Fibroblast of lung (primary cell): ENCODE data around the gene IGFBP1. TPM values are rescaled to one million over a fixed set of nuclear protein-coding genes. Genes with fewer than 3 reads are reported as not detected.

Experiments
- DNase-seq, 2 donors: peaks; one replicate each; pipeline versions ENCODE4 v3.0.0 to v3.0.0-alpha.2; 2010; ENCODE audit warnings: low read depth in 2 of 2
- H2AFZ ChIP-seq: 2 replicates; pipeline ENCODE4 v1.5.1; 2012; ENCODE audit warnings: low read length, control low read depth, inconsistent platforms
- H3K27ac ChIP-seq: 2 replicates; pipeline ENCODE4 v1.5.1; 2011; ENCODE audit warnings: low read length, control low read depth; ENCODE audit not compliant: insufficient read depth
- H3K27me3 ChIP-seq: 2 replicates; pipeline ENCODE4 v1.5.1; 2011; ENCODE audit warnings: mild to moderate bottlenecking, low read length; ENCODE audit not compliant: control insufficient read depth, insufficient read depth
- H3K36me3 ChIP-seq: 2 replicates; pipeline ENCODE4 v1.5.1; 2011; ENCODE audit warnings: low read length; ENCODE audit not compliant: control insufficient read depth, insufficient read depth
- H3K4me1 ChIP-seq: 2 replicates; pipeline ENCODE4 v1.5.1; 2011; ENCODE audit warnings: low read length; ENCODE audit not compliant: control insufficient read depth, insufficient read depth; ENCODE audit errors: extremely low read depth
- H3K4me2 ChIP-seq: 2 replicates; pipeline ENCODE4 v1.5.1; 2011; ENCODE audit warnings: low read length, control low read depth; ENCODE audit not compliant: insufficient read depth; ENCODE audit errors: extremely low read depth
- H3K4me3 ChIP-seq, 4 experiments: fragments of 200-600 bp in 1 of 4; sonication (generic) in 1 of 4; replicated peaks in 1 of 4; 2 replicates each; pipeline ENCODE4 v1.5.1; 2011 to 2016; ENCODE audit warnings: low read length in 4 of 4, low read depth in 3 of 4, mild to moderate bottlenecking in 3 of 4, control low read depth in 2 of 4, inconsistent platforms in 1 of 4, mixed read lengths in 1 of 4; ENCODE audit not compliant: insufficient read depth in 1 of 4; ENCODE audit errors: control extremely low read depth in 1 of 4
- H3K79me2 ChIP-seq: 2 replicates; pipeline ENCODE4 v1.5.1; 2012; ENCODE audit warnings: mild to moderate bottlenecking, low read length, inconsistent platforms; ENCODE audit not compliant: control insufficient read depth, insufficient read depth
- H3K9ac ChIP-seq: 2 replicates; pipeline ENCODE4 v1.5.1; 2011; ENCODE audit warnings: mild to moderate bottlenecking, low read length, control low read depth; ENCODE audit not compliant: insufficient read depth
- H3K9me3 ChIP-seq: 2 replicates; pipeline ENCODE4 v1.5.1; 2012; ENCODE audit warnings: low read depth, low read length; ENCODE audit not compliant: control insufficient read depth, insufficient read depth
- H4K20me1 ChIP-seq: 2 replicates; pipeline ENCODE4 v1.5.1; 2011; ENCODE audit warnings: low read length; ENCODE audit not compliant: control insufficient read depth, insufficient read depth; ENCODE audit errors: extremely low read depth
- CTCF ChIP-seq, 2 donors: IDR thresholded peaks in 1 of 2; conservative IDR thresholded peaks in 1 of 2; 1 replicate in 1 of 2; 2 replicates in 1 of 2; pipeline ENCODE4 v1.5.1; 2011 to 2012; ENCODE audit warnings: low read length in 2 of 2, control low read depth in 1 of 2, inconsistent platforms in 1 of 2, low read depth in 1 of 2, mild to moderate bottlenecking in 1 of 2
- EZH2 ChIP-seq: IDR thresholded peaks from 2 replicates; pipeline ENCODE4 v1.5.1; 2012; ENCODE audit warnings: low read length, control low read depth, mild to moderate bottlenecking; ENCODE audit errors: missing control alignments
- polyA plus RNA-seq, 2 donors: library from polyadenylated mRNA; depleted of rRNA in 1 of 2; stranded (reverse) in 1 of 2; unstranded in 1 of 2; fragments of >200 nt; gene quantifications; 2 replicates each; pipeline ENCODE4 v1.2.1, GENCODE V29; 2011 to 2012; ENCODE audit warnings: missing spikeins in 1 of 2
- total RNA-seq: library from RNA; depleted of rRNA; stranded (reverse); fragments of >200 nt; gene quantifications from 2 replicates; pipeline ENCODE4 v1.2.1, GENCODE V29; 2014

IGFBP1 gene
- total and polyA plus RNA-seq, 2 donors (not counting 1 experiment from before 2014, with no cell fraction given), result not detected

GRCh38 chr7:45892407-45893035 lies 4.2 kb downstream of the IGFBP1 start:
- H3K27ac ChIP-seq, result no peak overlapping the region
- no peaks in the 10 kb centered on the region for H3K9me3 ChIP-seq
- no peaks in the 10 kb centered on the region for H3K4me1 ChIP-seq
- no peak overlapping the region for H3K4me3 ChIP-seq
- no peak overlapping the region for H3K9ac ChIP-seq
- TF ChIP-seq EZH2 (no peak), CTCF (conservative IDR thresholded peaks at IDR 0.05 in 1 of 2, IDR thresholded peaks at IDR 0.05 in 1 of 2; ENCODE audit: low read depth in 1 of 2, low read length in 2 of 2) (no peak)
- no peaks in the 10 kb centered on the region for H3K36me3 ChIP-seq
- H3K79me2 ChIP-seq, result no peaks in the 10 kb centered on the region
- no peaks in the 10 kb centered on the region for H4K20me1 ChIP-seq
- no peak overlapping the region for H2AFZ ChIP-seq
- H3K4me2 ChIP-seq, result no peak overlapping the region
- H3K27me3 ChIP-seq, result peaks cover 27% of the 10 kb centered on the region
- DNase-seq, result no peak

GRCh38 chr7:45893374-45893995 lies 5.2 kb downstream of the IGFBP1 start:
- Histone ChIP-seq H3K27me3 (peaks cover 26% of the 10 kb centered on the region), H2AFZ (no peak overlapping the region), H3K27ac (no peak overlapping the region), H3K36me3 (no peaks in the 10 kb centered on the region), H3K79me2 (no peaks in the 10 kb centered on the region), H3K4me1 (no peaks in the 10 kb centered on the region), H4K20me1 (no peaks in the 10 kb centered on the region), H3K4me3 (no peak overlapping the region), H3K9ac (no peak overlapping the region), H3K4me2 (no peak overlapping the region), H3K9me3 (no peaks in the 10 kb centered on the region)
- TF ChIP-seq EZH2, result no peak
- no peak for TF ChIP-seq CTCF (conservative IDR thresholded peaks at IDR 0.05 in 1 of 2, IDR thresholded peaks at IDR 0.05 in 1 of 2; ENCODE audit: low read depth in 1 of 2, low read length in 2 of 2)
- DNase-seq, result no peak

- no peaks in the 10 kb centered on the region for H3K79me2 ChIP-seq
- no peaks in the 10 kb centered on the region for H3K4me1 ChIP-seq
- DNase-seq, result no peak
- H3K9me3 ChIP-seq, result no peaks in the 10 kb centered on the region
- no peak overlapping the region for H3K4me2 ChIP-seq
- TF ChIP-seq CTCF (conservative IDR thresholded peaks at IDR 0.05 in 1 of 2, IDR thresholded peaks at IDR 0.05 in 1 of 2; ENCODE audit: low read depth in 1 of 2, low read length in 2 of 2) (no peak), EZH2 (no peak)
- H3K36me3 ChIP-seq, result no peaks in the 10 kb centered on the region
- peaks cover 22% of the 10 kb centered on the region for H3K27me3 ChIP-seq
- no peaks in the 10 kb centered on the region for H4K20me1 ChIP-seq
- H2AFZ ChIP-seq, result no peak overlapping the region
- no peak overlapping the region for H3K27ac ChIP-seq
- H3K4me3 ChIP-seq, result no peak overlapping the region
- H3K9ac ChIP-seq, result no peak overlapping the region
These were observed 5.8 kb downstream of the IGFBP1 start for GRCh38 chr7:45893996-45894664.
